ENCODE data around the gene FEZF1. TPM values are rescaled to one million over a fixed set of nuclear protein-coding genes. Genes with fewer than 3 reads are reported as not detected.

FEZF1 gene
- total RNA-seq, 6 experiments from 2014 or later, result not detected

- no peak overlapping the region for H3K27ac Mint-ChIP-seq
- 0 out of 2 replicates have a peak, but pooled peaks cover 3% of the 10 kb centered on the region for H3K36me3 Mint-ChIP-seq (ENCODE audit: low read depth)
- no peak overlapping the region for H3K4me3 Mint-ChIP-seq
- peaks cover 63% of the 10 kb centered on the region for H3K27me3 Mint-ChIP-seq (ENCODE audit: insufficient read depth)
- TF ChIP-seq CTCF (IDR thresholded peaks at IDR 0.05), result no peak
- no peak for DNase-seq
- peaks cover 4% of the 10 kb centered on the region; the same call in 1 of the 2 replicates for H3K9me3 Mint-ChIP-seq
- H3K4me1 Mint-ChIP-seq (ENCODE audit: low read depth), result peaks cover 11% of the 10 kb centered on the region; the same call in 1 of the 2 replicates
Observed at GRCh38 chr7:122301858-122302760, 2.4 kb downstream of the FEZF1 start.

- 0 out of 2 replicates have a peak, but pooled peaks cover 3% of the 10 kb centered on the region for H3K36me3 Mint-ChIP-seq (ENCODE audit: low read depth)
- peaks cover 4% of the 10 kb centered on the region; the same call in 1 of the 2 replicates for H3K9me3 Mint-ChIP-seq
- no peak overlapping the region for H3K4me3 Mint-ChIP-seq
- no peak overlapping the region for H3K27ac Mint-ChIP-seq
- TF ChIP-seq CTCF (IDR thresholded peaks at IDR 0.05), result no peak
- no peak for DNase-seq
- H3K27me3 Mint-ChIP-seq (ENCODE audit: insufficient read depth), result peaks cover 54% of the 10 kb centered on the region
- peaks cover 11% of the 10 kb centered on the region; the same call in 1 of the 2 replicates for H3K4me1 Mint-ChIP-seq (ENCODE audit: low read depth)
Observed at GRCh38 chr7:122300956-122301833, 3.4 kb downstream of the FEZF1 start.

- Mint-ChIP-seq H3K27me3 (ENCODE audit: insufficient read depth) (peaks cover 46% of the 10 kb centered on the region), H3K4me3 (no peak overlapping the region)
- no peak for DNase-seq
Observed at GRCh38 chr7:122300211-122300932, 4.2 kb downstream of the FEZF1 start.

GRCh38 chr7:122299624-122300210 is 4.8 kb downstream of the FEZF1 start:
- peaks cover 11% of the 10 kb centered on the region; the same call in 1 of the 2 replicates for H3K4me1 Mint-ChIP-seq (ENCODE audit: low read depth)
- peaks cover 44% of the 10 kb centered on the region for H3K27me3 Mint-ChIP-seq (ENCODE audit: insufficient read depth)
- H3K27ac Mint-ChIP-seq, result no peak overlapping the region
- no peak for DNase-seq
- 0 out of 2 replicates have a peak, but pooled peaks cover 3% of the 10 kb centered on the region for H3K36me3 Mint-ChIP-seq (ENCODE audit: low read depth)
- H3K4me3 Mint-ChIP-seq, result no peak overlapping the region
- TF ChIP-seq CTCF (IDR thresholded peaks at IDR 0.05), result no peak
- H3K9me3 Mint-ChIP-seq, result peaks cover 4% of the 10 kb centered on the region; the same call in 1 of the 2 replicates

More at GRCh38 chr7:122300211-122300932, 4.2 kb downstream of the FEZF1 start:
- TF ChIP-seq CTCF (IDR thresholded peaks at IDR 0.05), result no peak
- peaks cover 11% of the 10 kb centered on the region; the same call in 1 of the 2 replicates for H3K4me1 Mint-ChIP-seq (ENCODE audit: low read depth)
- H3K9me3 Mint-ChIP-seq, result peaks cover 4% of the 10 kb centered on the region; the same call in 1 of the 2 replicates
- no peak overlapping the region for H3K27ac Mint-ChIP-seq
- H3K36me3 Mint-ChIP-seq (ENCODE audit: low read depth), result 0 out of 2 replicates have a peak, but pooled peaks cover 3% of the 10 kb centered on the region
